Activated T-helper 2 cell treated with anti-CD3 and anti-CD28 coated beads, Interferon-gamma antibody, Interleukin-2, Interleukin-4, amounts not matched to agents 10 μg/mL and 5 μg/mL and 100 μg/mL, durations not matched to agents 14 hours and 24 hours and 36 hours (primary cell): Measurements from ENCODE around the gene STRN3. TPM values are rescaled to one million over a fixed set of nuclear protein-coding genes. Genes with fewer than 3 reads are reported as not detected.
"Not testable (repeated sequence)": the region's sequence is repeated elsewhere in the genome, so short reads cannot be mapped to it uniquely, and the experiment has no call there.

Experiments
- DNase-seq: peaks from one replicate; pipeline ENCODE4 v3.0.0; 2021; ENCODE audit warnings: low spot score
- H3K27ac Mint-ChIP-seq: one replicate; pipeline ENCODE4 v1.8.0; 2021; ENCODE audit warnings: mixed read lengths
- H3K27me3 Mint-ChIP-seq: one replicate; pipeline ENCODE4 v1.8.0; 2021; ENCODE audit warnings: low read depth, mixed read lengths
- H3K36me3 Mint-ChIP-seq: one replicate; pipeline ENCODE4 v1.8.0; 2021; ENCODE audit warnings: low read depth, mixed read lengths
- H3K4me1 Mint-ChIP-seq: one replicate; pipeline ENCODE4 v1.8.0; 2021; ENCODE audit warnings: low read depth, mixed read lengths
- H3K4me3 Mint-ChIP-seq: one replicate; pipeline ENCODE4 v1.8.0; 2021; ENCODE audit warnings: low read depth, mild to moderate bottlenecking, moderate library complexity, mixed read lengths
- H3K9me3 Mint-ChIP-seq: one replicate; pipeline ENCODE4 v1.8.0; 2021; ENCODE audit warnings: mixed read lengths
- intact Hi-C: fragments of 100-400 bp; cut with micrococcal nuclease; formaldehyde crosslinking; loops from one replicate; pipeline ENCODE4 v1.15.1; 2023
- total RNA-seq: library from RNA; stranded (reverse); gene quantifications from 2 replicates; pipeline ENCODE4 v1.2.3, GENCODE V29; 2022

The STRN3 gene
- total RNA-seq, 1 donor from 2014 or later: 26.2 TPM

- H3K4me3 Mint-ChIP-seq: no peak overlapping the region
- no peak for DNase-seq
- peaks cover 14% of the 10 kb centered on the region for H3K4me1 Mint-ChIP-seq
- H3K27ac Mint-ChIP-seq: no peak overlapping the region
- H3K9me3 Mint-ChIP-seq: no peaks in the 10 kb centered on the region
- no peaks in the 10 kb centered on the region for H3K27me3 Mint-ChIP-seq
- H3K36me3 Mint-ChIP-seq: peaks cover 3% of the 10 kb centered on the region
- intact Hi-C loops: no loop called here
These were observed 35.4 kb downstream of the STRN3 start for GRCh38 chr14:30990770-30991169.

GRCh38 chr14:30988509-30988908 is 37.7 kb downstream of the STRN3 start:
- no peak for DNase-seq
- intact Hi-C loops: no loop called here
- no peak overlapping the region for H3K4me3 Mint-ChIP-seq
- H3K27me3 Mint-ChIP-seq: no peaks in the 10 kb centered on the region
- peaks cover 5% of the 10 kb centered on the region for H3K36me3 Mint-ChIP-seq
- no peaks in the 10 kb centered on the region for H3K9me3 Mint-ChIP-seq
- peaks cover 4% of the 10 kb centered on the region for H3K4me1 Mint-ChIP-seq
- no peak overlapping the region for H3K27ac Mint-ChIP-seq

- Mint-ChIP-seq H3K27me3 (no peaks in the 10 kb centered on the region), H3K36me3 (peaks cover 5% of the 10 kb centered on the region), H3K4me3 (no peak overlapping the region), H3K4me1 (no peaks in the 10 kb centered on the region), H3K27ac (no peak overlapping the region), H3K9me3 (no peaks in the 10 kb centered on the region)
- no peak for DNase-seq
- intact Hi-C loops: no loop called here
These were observed 40.4 kb downstream of the STRN3 start for GRCh38 chr14:30985796-30986195.

GRCh38 chr14:30983858-30984257 is 42.3 kb downstream of the STRN3 start:
- H3K9me3 Mint-ChIP-seq: no peaks in the 10 kb centered on the region
- H3K27me3 Mint-ChIP-seq: no peaks in the 10 kb centered on the region
- no peak overlapping the region for H3K4me3 Mint-ChIP-seq
- intact Hi-C loops: loop anchor here (5.0 kb wide), 1 partner anchor 43 kb away; the partner anchor contains the start of genes AP4S1 and STRN3
- H3K36me3 Mint-ChIP-seq: peaks cover 5% of the 10 kb centered on the region
- DNase-seq: no peak
- peaks cover 1% of the 10 kb centered on the region for H3K4me1 Mint-ChIP-seq
- no peak overlapping the region for H3K27ac Mint-ChIP-seq

- Mint-ChIP-seq H3K4me1 (peaks cover 1% of the 10 kb centered on the region), H3K27ac (no peak overlapping the region), H3K9me3 (no peaks in the 10 kb centered on the region), H3K36me3 (peaks cover 5% of the 10 kb centered on the region), H3K27me3 (no peaks in the 10 kb centered on the region), H3K4me3 (no peak overlapping the region)
- DNase-seq: no peak
- intact Hi-C loops: loop anchor here (5.0 kb wide), 1 partner anchor 45 kb away; the partner anchor contains the start of genes AP4S1 and STRN3
These were observed 43.6 kb downstream of the STRN3 start for GRCh38 chr14:30982533-30982932.

GRCh38 chr14:30980980-30981379 is 45.2 kb downstream of the STRN3 start:
- intact Hi-C loops: loop anchor here (1.0 to 5.0 kb wide), 2 partner anchors 46 to 101 kb away; partner anchors contain the start of genes AP4S1 and STRN3
- H3K36me3 Mint-ChIP-seq: peaks cover 7% of the 10 kb centered on the region

GRCh38 chr14:30980106-30980704 is 46.0 kb downstream of the STRN3 start:
- intact Hi-C loops: loop anchor here (1.0 to 5.0 kb wide), 2 partner anchors 47 to 102 kb away; partner anchors contain the start of genes AP4S1 and STRN3
- H3K36me3 Mint-ChIP-seq, H3K27me3 Mint-ChIP-seq, H3K4me3 Mint-ChIP-seq, H3K9me3 Mint-ChIP-seq, H3K4me1 Mint-ChIP-seq: not testable (repeated sequence)
- peak; percentile 12 for DNase-seq
- H3K27ac Mint-ChIP-seq: peak overlapping the region; percentile 60

More at GRCh38 chr14:30980980-30981379, 45.2 kb downstream of the STRN3 start:
- peaks cover 1% of the 10 kb centered on the region for H3K4me1 Mint-ChIP-seq
- H3K27ac Mint-ChIP-seq: no peak overlapping the region
- DNase-seq: no peak
- no peaks in the 10 kb centered on the region for H3K27me3 Mint-ChIP-seq
- no peak overlapping the region for H3K4me3 Mint-ChIP-seq
- no peaks in the 10 kb centered on the region for H3K9me3 Mint-ChIP-seq

- DNase-seq: no peak
- Mint-ChIP-seq H3K4me1 (peaks cover 16% of the 10 kb centered on the region), H3K36me3 (peaks cover 3% of the 10 kb centered on the region), H3K27me3 (no peaks in the 10 kb centered on the region), H3K9me3 (no peaks in the 10 kb centered on the region), H3K27ac (no peak overlapping the region), H3K4me3 (no peak overlapping the region)
- intact Hi-C loops: no loop called here
These were observed 48.4 kb downstream of the STRN3 start for GRCh38 chr14:30977752-30978151.

GRCh38 chr14:30974628-30975027 is 51.6 kb downstream of the STRN3 start:
- intact Hi-C loops: no loop called here
- no peaks in the 10 kb centered on the region for H3K27me3 Mint-ChIP-seq

GRCh38 chr14:30972882-30973582 is 53.1 kb downstream of the STRN3 start:
- Mint-ChIP-seq H3K4me1 (peaks cover 26% of the 10 kb centered on the region), H3K27me3 (no peaks in the 10 kb centered on the region), H3K4me3 (no peak overlapping the region), H3K9me3 (no peaks in the 10 kb centered on the region), H3K36me3 (peaks cover 5% of the 10 kb centered on the region), H3K27ac (no peak overlapping the region)
- no peak for DNase-seq
- intact Hi-C loops: no loop called here

More at GRCh38 chr14:30974628-30975027, 51.6 kb downstream of the STRN3 start:
- DNase-seq: no peak
- peaks cover 24% of the 10 kb centered on the region for H3K4me1 Mint-ChIP-seq
- H3K4me3 Mint-ChIP-seq: no peak overlapping the region
- H3K36me3 Mint-ChIP-seq: peaks cover 4% of the 10 kb centered on the region
- H3K9me3 Mint-ChIP-seq: no peaks in the 10 kb centered on the region
- no peak overlapping the region for H3K27ac Mint-ChIP-seq

- H3K27ac Mint-ChIP-seq, H3K9me3 Mint-ChIP-seq, DNase-seq, H3K4me3 Mint-ChIP-seq, intact Hi-C loops, H3K27me3 Mint-ChIP-seq: not testable (repeated sequence)
- Mint-ChIP-seq H3K36me3 (peaks cover 11% of the 10 kb centered on the region), H3K4me1 (peaks cover 26% of the 10 kb centered on the region)
These were observed 54.0 kb downstream of the STRN3 start for GRCh38 chr14:30972036-30972732.

GRCh38 chr14:30971586-30971985 is 54.6 kb downstream of the STRN3 start:
- no peak for DNase-seq
- no peak overlapping the region for H3K27ac Mint-ChIP-seq
- no peaks in the 10 kb centered on the region for H3K27me3 Mint-ChIP-seq
- H3K4me1 Mint-ChIP-seq: peaks cover 28% of the 10 kb centered on the region
- peaks cover 4% of the 10 kb centered on the region for H3K9me3 Mint-ChIP-seq
- peaks cover 16% of the 10 kb centered on the region for H3K36me3 Mint-ChIP-seq
- intact Hi-C loops: no loop called here
- H3K4me3 Mint-ChIP-seq: no peak overlapping the region

GRCh38 chr14:30969796-30970195 is 56.4 kb downstream of the STRN3 start:
- H3K27me3 Mint-ChIP-seq, H3K4me3 Mint-ChIP-seq, intact Hi-C loops, DNase-seq: not testable (repeated sequence)
- Mint-ChIP-seq H3K27ac (peak overlapping the region; percentile 51), H3K9me3 (peaks cover 14% of the 10 kb centered on the region), H3K36me3 (peaks cover 31% of the 10 kb centered on the region), H3K4me1 (peaks cover 24% of the 10 kb centered on the region)
